ENCODE data around the gene HDAC9.
"Not testable (repeated sequence)": the region's sequence is repeated elsewhere in the genome, so short reads cannot be mapped to it uniquely, and the experiment has no call there.

Gene HDAC9

GRCh38 chr7:18903695-18904094 lies 408.1 kb downstream of the HDAC9 start:
- DNase-seq: no peak

GRCh38 chr7:18905316-18905943 lies 409.9 kb downstream of the HDAC9 start:
- no peak for DNase-seq

- DNase-seq: no peak
Observed at GRCh38 chr7:18906901-18907300, 411.4 kb downstream of the HDAC9 start.

- DNase-seq: no peak
Observed at GRCh38 chr7:18913106-18913505, 417.6 kb downstream of the HDAC9 start.

- no peak for DNase-seq
Observed at GRCh38 chr7:18916826-18917225, 421.3 kb downstream of the HDAC9 start.

GRCh38 chr7:18927134-18927533 lies 431.6 kb downstream of the HDAC9 start:
- DNase-seq: no peak

GRCh38 chr7:18936265-18936664 lies 440.7 kb downstream of the HDAC9 start:
- DNase-seq: no peak

- no peak for DNase-seq
Observed at GRCh38 chr7:18939771-18940592, 444.4 kb downstream of the HDAC9 start.

- no peak for DNase-seq
Observed at GRCh38 chr7:18940593-18941134, 445.1 kb downstream of the HDAC9 start.

GRCh38 chr7:18941207-18941606 lies 445.7 kb downstream of the HDAC9 start:
- DNase-seq: no peak

GRCh38 chr7:18948521-18948920 lies 453.0 kb downstream of the HDAC9 start:
- no peak for DNase-seq

- no peak for DNase-seq
Observed at GRCh38 chr7:18952846-18953245, 457.3 kb downstream of the HDAC9 start.

- DNase-seq: no peak
Observed at GRCh38 chr7:18958627-18959026, 463.1 kb downstream of the HDAC9 start.

- DNase-seq: no peak
Observed at GRCh38 chr7:18960725-18961124, 465.2 kb downstream of the HDAC9 start.

- no peak for DNase-seq
Observed at GRCh38 chr7:18962031-18962430, 466.5 kb downstream of the HDAC9 start.

- DNase-seq: no peak
Observed at GRCh38 chr7:18965657-18966056, 470.1 kb downstream of the HDAC9 start.

GRCh38 chr7:18967755-18968154 lies 472.2 kb downstream of the HDAC9 start:
- DNase-seq: not testable (repeated sequence)

GRCh38 chr7:18971839-18972238 lies 476.3 kb downstream of the HDAC9 start:
- no peak for DNase-seq

GRCh38 chr7:18974803-18975202 lies 479.3 kb downstream of the HDAC9 start:
- DNase-seq: no peak

GRCh38 chr7:18975276-18975675 lies 479.7 kb downstream of the HDAC9 start:
- no peak for DNase-seq

- no peak for DNase-seq
Observed at GRCh38 chr7:18975689-18976280, 480.2 kb downstream of the HDAC9 start.

- no peak for DNase-seq
Observed at GRCh38 chr7:18976715-18977471, 481.3 kb downstream of the HDAC9 start.

- no peak for DNase-seq
Observed at GRCh38 chr7:18978108-18978495, 482.6 kb downstream of the HDAC9 start.
